CD4-positive, alpha-beta T cell treated with Interleukin-17A for 1 hour (primary cell): ENCODE measurements around the gene GTSE1.
A peak's percentile ranks its signal among the peaks of the same experiment; 100 is the strongest.

Experiments
- DNase-seq: peaks from one replicate; pipeline ENCODE4 v3.0.0-alpha.2; 2020

The GTSE1 gene

GRCh38 chr22:46367707-46368191, 71.1 kb downstream of the GTSE1 start:
- DNase-seq: peak; percentile 71

GRCh38 chr22:46368422-46368821, 71.8 kb downstream of the GTSE1 start:
- no peak for DNase-seq

GRCh38 chr22:46368871-46369715, 72.4 kb downstream of the GTSE1 start:
- DNase-seq: no peak

- DNase-seq: peak; percentile 27
Measured at GRCh38 chr22:46369716-46370583, 73.3 kb downstream of the GTSE1 start.

- DNase-seq: peak; percentile 73
Measured at GRCh38 chr22:46370584-46371291, 74.1 kb downstream of the GTSE1 start.

- no peak for DNase-seq
Measured at GRCh38 chr22:46371623-46372226, 75.1 kb downstream of the GTSE1 start.

GRCh38 chr22:46372686-46373085, 76.0 kb downstream of the GTSE1 start:
- no peak for DNase-seq

- DNase-seq: peak; percentile 59
Measured at GRCh38 chr22:46373159-46373558, 76.5 kb downstream of the GTSE1 start.

- peak; percentile 36 for DNase-seq
Measured at GRCh38 chr22:46373921-46374662, 77.4 kb downstream of the GTSE1 start.

GRCh38 chr22:46374663-46375474, 78.2 kb downstream of the GTSE1 start:
- no peak for DNase-seq

- DNase-seq: no peak
Measured at GRCh38 chr22:46376111-46376510, 79.4 kb downstream of the GTSE1 start.

GRCh38 chr22:46376908-46377524, 80.3 kb downstream of the GTSE1 start:
- DNase-seq: no peak

GRCh38 chr22:46377525-46378425, 81.1 kb downstream of the GTSE1 start:
- DNase-seq: no peak

GRCh38 chr22:46378426-46379065, 81.9 kb downstream of the GTSE1 start:
- DNase-seq: no peak

- DNase-seq: no peak
Measured at GRCh38 chr22:46379066-46379930, 82.6 kb downstream of the GTSE1 start.

- no peak for DNase-seq
Measured at GRCh38 chr22:46380069-46380468, 83.4 kb downstream of the GTSE1 start.
